Lung microvascular endothelial cell (primary cell): ENCODE results near the gene PRAMEF8. TPM values are rescaled to one million over a fixed set of nuclear protein-coding genes. Genes with fewer than 3 reads are reported as not detected.

Source experiments
- total RNA-seq: library from RNA; depleted of rRNA; stranded (reverse); fragments of >200 nt; gene quantifications from 2 replicates; pipeline ENCODE4 v1.2.1, GENCODE V29; 2014

The PRAMEF8 gene
- total RNA-seq, 1 donor from 2014 or later, result not detected

Other genes starting within 250 kb of the PRAMEF8 start
- gene PRAMEF27, start 228.6 kb downstream of the PRAMEF8 start, total RNA-seq, result not detected in 2 replicates
- gene HNRNPCL3, start 224.4 kb downstream of the PRAMEF8 start, total RNA-seq, result not detected in 2 replicates
- gene PRAMEF25, start 214.4 kb downstream of the PRAMEF8 start, total RNA-seq, result not detected in 2 replicates
- not detected in 2 replicates for gene HNRNPCL2, start 168.3 kb downstream of the PRAMEF8 start, total RNA-seq
- not detected in 2 replicates for gene PRAMEF26, start 129.1 kb downstream of the PRAMEF8 start, total RNA-seq
- not detected in 2 replicates for gene HNRNPCL4, start 119.5 kb downstream of the PRAMEF8 start, total RNA-seq
- not detected in 2 replicates for gene PRAMEF9, start 113.3 kb downstream of the PRAMEF8 start, total RNA-seq
- not detected in 2 replicates for gene PRAMEF13, start 83.7 kb downstream of the PRAMEF8 start, total RNA-seq
- not detected in 2 replicates for gene PRAMEF18, start 59.0 kb downstream of the PRAMEF8 start, total RNA-seq
- not detected in 2 replicates for gene PRAMEF5, start 30.9 kb downstream of the PRAMEF8 start, total RNA-seq
- gene PRAMEF33, start 18.4 kb upstream of the PRAMEF8 start, total RNA-seq, result not detected in 2 replicates
- gene PRAMEF15, start 30.4 kb upstream of the PRAMEF8 start, total RNA-seq, result not detected in 2 replicates
- not detected in 2 replicates for gene PRAMEF14, start 62.0 kb upstream of the PRAMEF8 start, total RNA-seq
- not detected in 2 replicates for gene PRAMEF19, start 86.8 kb upstream of the PRAMEF8 start, total RNA-seq
- not detected in 2 replicates for gene PRAMEF17, start 104.5 kb upstream of the PRAMEF8 start, total RNA-seq
- gene PRAMEF20, start 125.3 kb upstream of the PRAMEF8 start, total RNA-seq, result not detected in 2 replicates
- gene LRRC38, start 228.9 kb upstream of the PRAMEF8 start, total RNA-seq, result 0.22 and 0.40 TPM in 2 replicates